Gastroesophageal sphincter (tissue), 4 donors: ENCODE data around the gene SYNE4. TPM values are rescaled to one million over a fixed set of nuclear protein-coding genes. Genes with fewer than 3 reads are reported as not detected.
A peak's percentile ranks its signal among the peaks of the same experiment; 100 is the strongest.
"Not testable (repeated sequence)": the region's sequence is repeated elsewhere in the genome, so short reads cannot be mapped to it uniquely, and the experiment has no call there.

Experiments
- ATAC-seq: fragments of 150-250 bp; one replicate; pipeline ENCODE4 v1.9.1; 2016; ENCODE audit warnings: mild to moderate bottlenecking, moderate library complexity
- H3K27ac ChIP-seq, 4 donors: fragments of 200-600 bp; sonication (generic) in 3 of 4; 1 replicate in 3 of 4; 2 replicates in 1 of 4; pipeline ENCODE4 v1.5.1; 2016 to 2019
- H3K27me3 ChIP-seq: fragments of 200-600 bp; sonication (generic); one replicate; pipeline ENCODE4 v1.5.1; 2019
- H3K36me3 ChIP-seq, 2 donors: fragments of 200-600 bp; sonication (generic); one replicate each; pipeline ENCODE4 v1.5.1; 2019; ENCODE audit warnings: control low read depth in 1 of 2
- H3K4me1 ChIP-seq, 3 donors: fragments of 200-600 bp; sonication (generic); 1 replicate in 2 of 3; 2 replicates in 1 of 3; pipeline ENCODE4 v1.5.1; 2016 to 2019; ENCODE audit warnings: control low read depth in 2 of 3
- H3K4me3 ChIP-seq, 2 donors: fragments of 200-600 bp; sonication (generic); one replicate each; pipeline ENCODE4 v1.5.1; 2019; ENCODE audit warnings: mild to moderate bottlenecking in 1 of 2, moderate library complexity in 1 of 2
- H3K9me3 ChIP-seq, 3 donors: fragments of 200-600 bp; sonication (generic); one replicate each; pipeline ENCODE4 v1.5.1; 2017 to 2019; ENCODE audit warnings: control low read depth in 2 of 3
- EP300 ChIP-seq: sonication (generic); formaldehyde crosslinking; IDR thresholded peaks from one replicate; pipeline ENCODE4 v1.6.1; 2017; ENCODE audit warnings: antibody characterized with exemption, mild to moderate bottlenecking
- POLR2A ChIP-seq, 2 donors: fragments of 450-650 bp; IDR thresholded peaks; one replicate each; pipeline ENCODE4 v1.6.1; 2017; ENCODE audit warnings: antibody characterized with exemption in 2 of 2, mild to moderate bottlenecking in 2 of 2, moderate library complexity in 1 of 2
- POLR2AphosphoS5 ChIP-seq: sonication (generic); formaldehyde crosslinking; IDR thresholded peaks from one replicate; pipeline ENCODE4 v1.6.1; 2017; ENCODE audit warnings: antibody characterized with exemption
- WGBS, 2 donors: methylation state at CpG; one replicate each; pipeline ENCODE4 v1.1.5; 2018; ENCODE audit warnings: low coverage in 1 of 2; 5-methylcytosine and 5-hydroxymethylcytosine counted together
- total RNA-seq, 4 donors: library from RNA; depleted of rRNA; stranded (reverse); fragments of >200 nt; gene quantifications; one replicate each; pipeline ENCODE4 v1.1.0, GENCODE V29; 2016
- TF ChIP-seq, protein P1 (sequence below), 4 experiments: fragments of 200-600 bp in 2 of 4; fragments of 450-650 bp in 2 of 4; sonication (generic) in 1 of 4; IDR thresholded peaks; one replicate each; pipeline ENCODE4 v1.5.1; 2017 to 2019; ENCODE audit warnings: antibody characterized with exemption in 4 of 4, mild to moderate bottlenecking in 2 of 4, moderate library complexity in 2 of 4

The SYNE4 gene
- total RNA-seq, 4 donors from 2014 or later: 0.39 to 0.62 (median 0.47) TPM; not detected in 1

DNA sequence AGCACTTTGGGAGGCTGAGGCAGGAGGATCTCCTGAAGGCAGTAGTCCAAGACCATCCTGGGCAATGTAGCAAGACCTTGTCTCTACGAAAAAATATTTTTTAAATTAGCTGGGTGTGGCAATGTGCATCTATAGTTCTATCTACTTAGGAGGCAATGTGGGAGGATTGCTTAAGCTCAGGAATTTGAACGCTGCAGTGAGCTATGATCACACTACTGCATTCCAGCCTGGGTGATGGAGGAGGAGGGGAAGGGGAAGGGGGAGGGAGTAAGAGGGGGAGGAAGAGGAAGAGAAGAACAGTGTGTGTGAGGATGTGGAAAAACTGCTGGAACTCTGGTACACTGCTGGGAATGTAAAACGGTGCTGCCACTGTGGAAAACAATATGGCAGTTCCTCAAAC lies 33.2 kb upstream of the SYNE4 start:
- Histone ChIP-seq H3K4me1 (peaks cover 0 to 61% (median 4%) of the 10 kb centered on the region in 3 donors), H3K36me3 (peaks cover 0 to 31% of the 10 kb centered on the region in 2 donors), H3K4me3 (no peak overlapping the region), H3K9me3 (no peaks in the 10 kb centered on the region), H3K27me3 (no peaks in the 10 kb centered on the region), H3K27ac (peak overlapping the region; percentile 55 to 79 (median 74))
- peak; percentile 92 for ATAC-seq
- WGBS, 2 donors: 0 to 11% methylated on average over 3 of the region's 3 CpGs
- TF ChIP-seq POLR2AphosphoS5: peak; percentile 56
- TF ChIP-seq EP300: no peak
- TF ChIP-seq, protein P1, sequence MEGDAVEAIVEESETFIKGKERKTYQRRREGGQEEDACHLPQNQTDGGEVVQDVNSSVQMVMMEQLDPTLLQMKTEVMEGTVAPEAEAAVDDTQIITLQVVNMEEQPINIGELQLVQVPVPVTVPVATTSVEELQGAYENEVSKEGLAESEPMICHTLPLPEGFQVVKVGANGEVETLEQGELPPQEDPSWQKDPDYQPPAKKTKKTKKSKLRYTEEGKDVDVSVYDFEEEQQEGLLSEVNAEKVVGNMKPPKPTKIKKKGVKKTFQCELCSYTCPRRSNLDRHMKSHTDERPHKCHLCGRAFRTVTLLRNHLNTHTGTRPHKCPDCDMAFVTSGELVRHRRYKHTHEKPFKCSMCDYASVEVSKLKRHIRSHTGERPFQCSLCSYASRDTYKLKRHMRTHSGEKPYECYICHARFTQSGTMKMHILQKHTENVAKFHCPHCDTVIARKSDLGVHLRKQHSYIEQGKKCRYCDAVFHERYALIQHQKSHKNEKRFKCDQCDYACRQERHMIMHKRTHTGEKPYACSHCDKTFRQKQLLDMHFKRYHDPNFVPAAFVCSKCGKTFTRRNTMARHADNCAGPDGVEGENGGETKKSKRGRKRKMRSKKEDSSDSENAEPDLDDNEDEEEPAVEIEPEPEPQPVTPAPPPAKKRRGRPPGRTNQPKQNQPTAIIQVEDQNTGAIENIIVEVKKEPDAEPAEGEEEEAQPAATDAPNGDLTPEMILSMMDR (IDR thresholded peaks at IDR 0.05): no peak

DNA sequence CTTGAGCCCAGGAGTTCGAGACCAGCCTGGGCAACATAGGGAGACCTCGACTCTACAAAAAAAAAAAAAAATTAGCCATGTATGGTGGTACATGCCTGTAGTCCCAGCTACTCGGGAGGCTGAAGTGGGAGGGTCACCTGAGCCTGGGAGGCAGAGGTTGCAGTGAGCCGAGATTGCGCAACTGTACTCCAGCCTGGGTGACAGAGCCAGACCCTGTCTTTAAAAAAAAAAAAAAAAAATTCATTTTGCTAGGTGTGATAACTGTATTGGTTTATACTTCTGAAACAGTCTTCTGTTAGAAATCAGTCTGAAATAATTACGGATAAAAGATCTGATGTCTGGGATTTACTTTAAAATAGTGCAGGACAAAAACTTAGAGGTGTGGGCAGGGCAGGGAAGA lies 32.5 kb upstream of the SYNE4 start:
- WGBS, 2 donors: 85% methylated on average over 6 of the region's 6 CpGs
- not testable (repeated sequence) for H3K27me3 ChIP-seq, ATAC-seq, H3K9me3 ChIP-seq, H3K4me3 ChIP-seq
- peaks cover 0 to 53% (median 4%) of the 10 kb centered on the region in 3 donors for H3K4me1 ChIP-seq
- H3K36me3 ChIP-seq: peaks cover 0 to 31% of the 10 kb centered on the region in 2 donors
- H3K27ac ChIP-seq: peak overlapping the region; percentile 30 to 79 (median 74)

DNA sequence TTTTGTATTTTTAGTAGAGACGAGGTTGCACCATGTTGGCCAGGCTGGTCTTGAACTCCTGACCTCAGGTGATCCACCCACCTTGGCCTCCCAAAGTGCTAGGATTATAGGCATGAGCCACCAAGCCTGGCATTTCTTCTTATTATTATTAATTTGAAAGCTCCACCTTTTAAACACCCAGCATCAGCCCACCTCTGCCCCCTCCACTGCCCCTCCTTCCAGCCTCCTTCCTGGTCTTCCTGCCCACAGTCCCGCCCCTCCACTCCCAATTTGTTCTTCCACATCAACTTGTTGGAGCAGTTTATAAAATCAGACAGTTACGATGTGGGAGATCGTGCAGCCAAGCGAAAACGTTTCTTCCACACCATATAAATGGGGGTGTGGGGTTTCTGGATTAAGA lies 31.9 kb upstream of the SYNE4 start:
- no peak for ATAC-seq
- TF ChIP-seq, protein P1 (IDR thresholded peaks at IDR 0.05): no peak
- TF ChIP-seq EP300: no peak
- TF ChIP-seq POLR2A (IDR thresholded peaks at IDR 0.05): no peak
- TF ChIP-seq POLR2AphosphoS5: no peak
- Histone ChIP-seq H3K36me3 (peaks cover 0 to 31% of the 10 kb centered on the region in 2 donors), H3K9me3 (no peaks in the 10 kb centered on the region), H3K27me3 (no peaks in the 10 kb centered on the region), H3K27ac (peak overlapping the region in 2 of 4 donors; percentile 73 to 76), H3K4me3 (no peak overlapping the region), H3K4me1 (peaks cover 0 to 49% (median 4%) of the 10 kb centered on the region in 3 donors)
- 80% methylated on average over 5 of the region's 6 CpGs; no CpG with 5 or more reads in 1 of the 2 donors for WGBS, 2 donors

DNA sequence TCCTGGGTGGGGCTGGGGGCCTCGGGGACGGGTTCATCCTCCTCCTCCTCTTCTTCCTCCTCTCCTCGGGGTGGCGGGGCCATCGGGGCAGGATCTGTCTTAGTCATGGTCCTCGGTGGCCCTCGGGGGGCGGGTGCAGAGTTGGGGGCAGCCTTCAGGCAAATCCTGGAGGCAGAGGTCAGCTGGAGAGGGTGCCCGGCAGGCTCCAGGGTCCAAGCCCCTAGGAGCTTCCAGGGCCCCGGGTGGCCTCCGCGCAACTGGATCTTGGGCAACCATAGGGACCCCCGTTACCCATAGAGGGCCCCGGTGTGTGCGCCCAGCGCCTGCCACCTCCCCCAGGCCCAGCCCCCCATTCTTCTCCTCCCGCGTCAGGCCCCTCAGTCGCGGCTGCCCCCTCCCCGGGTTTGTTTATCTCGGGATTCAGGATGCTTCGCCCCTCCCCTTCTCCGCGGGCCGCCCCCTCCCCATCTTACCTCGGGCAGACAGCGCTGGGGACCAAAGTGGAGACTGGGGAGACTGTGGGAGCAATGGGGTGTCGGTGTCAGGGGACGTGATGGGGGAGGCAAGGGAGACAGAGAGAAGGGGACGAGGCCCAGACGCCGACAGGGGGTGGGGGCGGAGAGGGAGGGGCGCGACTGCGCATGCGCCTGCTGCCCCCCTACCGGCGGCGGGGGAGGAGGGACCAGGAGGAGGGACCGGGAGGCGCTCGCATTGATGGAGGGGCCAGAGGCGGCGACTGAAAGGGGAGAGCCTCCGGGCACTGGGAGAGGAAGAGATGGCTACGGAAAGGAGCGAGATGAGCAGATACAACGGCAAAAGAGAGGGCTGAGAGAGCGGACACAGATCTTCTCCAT lies 23.9 kb upstream of the SYNE4 start, which contains the start of gene CLIP3:
Gene CLIP3 (minus strand): TSS at position 623 of the 854 bp plus-strand sequence. CDS start 516 bp downstream, at position 107.
- Histone ChIP-seq H3K4me3 (peak within 1 kb of the TSS; percentile 74 to 86), H3K27ac (peak within 1 kb of the TSS; percentile 58 to 88 (median 82)), H3K36me3 (peaks cover 0 to 23% of the 10 kb centered on the region in 2 donors), H3K9me3 (no peaks in the 10 kb centered on the region), H3K4me1 (peaks cover 0 to 37% (median 5%) of the 10 kb centered on the region in 3 donors), H3K27me3 (no peaks in the 10 kb centered on the region)
- TF ChIP-seq POLR2A (IDR thresholded peaks at IDR 0.05): no peak
- TF ChIP-seq EP300: no peak
- peak; percentile 14 for TF ChIP-seq POLR2AphosphoS5
- TF ChIP-seq, protein P1 (IDR thresholded peaks at IDR 0.05): peak in 3 of 4 experiments; percentile 24 to 38 (median 35)
- ATAC-seq: peak; percentile 87
- WGBS, 2 donors: 0 to 5% methylated on average over 6 to 10 of the region's 51 CpGs

DNA sequence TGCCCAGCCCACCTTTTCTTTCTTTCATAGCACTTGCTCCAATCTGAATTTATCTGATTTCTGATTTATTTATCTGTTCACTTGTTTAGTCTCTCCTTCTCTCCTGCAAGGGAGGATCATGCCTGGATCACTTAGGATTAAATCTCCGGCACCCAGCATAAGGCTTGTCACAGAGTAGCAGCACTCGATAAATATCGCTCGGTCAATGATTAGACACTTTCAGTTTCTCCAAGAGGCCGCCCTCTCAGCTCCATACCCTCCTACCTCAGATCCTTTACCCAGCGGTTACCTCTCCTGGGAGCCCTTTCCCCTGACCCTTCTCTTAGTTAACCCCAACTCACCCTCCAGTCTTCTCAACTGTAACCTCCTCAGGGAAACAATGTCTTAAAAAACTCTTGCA lies 22.7 kb upstream of the SYNE4 start:
- Histone ChIP-seq H3K9me3 (no peaks in the 10 kb centered on the region), H3K27me3 (no peaks in the 10 kb centered on the region), H3K27ac (peak overlapping the region in 2 of 4 donors; percentile 81 to 88), H3K4me1 (peaks cover 0 to 37% (median 5%) of the 10 kb centered on the region in 3 donors), H3K4me3 (no peak overlapping the region), H3K36me3 (peaks cover 0 to 32% of the 10 kb centered on the region in 2 donors)
- TF ChIP-seq POLR2AphosphoS5: no peak
- TF ChIP-seq EP300: no peak
- TF ChIP-seq, protein P1 (IDR thresholded peaks at IDR 0.05): no peak
- TF ChIP-seq POLR2A (IDR thresholded peaks at IDR 0.05): no peak
- no peak for ATAC-seq
- WGBS, 2 donors: 91 to 98% methylated on average over 6 of the region's 6 CpGs
